Endothelial cell of umbilical vein (primary cell): Measurements from ENCODE around the gene PITPNB. TPM values are rescaled to one million over a fixed set of nuclear protein-coding genes. Genes with fewer than 3 reads are reported as not detected.

ENCODE experiments used
- BruUV-seq: library from RNA; stranded (reverse); fragments of 400-500 nt; replicated peaks from 2 replicates; lab custom pipeline; 2021; lab: Mats Ljungman, UMichigan
- CTCF ChIA-PET: fragments of 300-600, 350-600 bp; sonication (Branson Sonifier 250); formaldehyde crosslinking; loops from one replicate; lab custom pipeline; 2021; ENCODE audit warnings: antibody characterized with exemption, inconsistent platforms; lab: Charles Lee
- POLR2A ChIA-PET: fragments of 300-600, 350-600 bp; sonication (Branson Sonifier 250); formaldehyde crosslinking; loops from one replicate; lab custom pipeline; 2021; ENCODE audit warnings: antibody characterized with exemption, inconsistent platforms; lab: Charles Lee
- DNase-seq: peaks from one replicate; pipeline ENCODE4 v3.0.0-alpha.2; 2011; ENCODE audit warnings: low read depth, low spot score
- FAIRE-seq: peaks from 2 replicates; lab custom pipeline; 2011; peaks lifted over from hg19 to GRCh38; lab: Jason Lieb, UNC
- H2AFZ ChIP-seq: 2 replicates; pipeline ENCODE4 v1.6.0; 2012; ENCODE audit warnings: low read depth, low read length, control low read depth, inconsistent platforms
- H3K27ac ChIP-seq: 2 replicates; pipeline ENCODE4 v1.5.1; 2011; ENCODE audit warnings: low read depth, mild to moderate bottlenecking, control low read depth, low read length, moderate library complexity; ENCODE audit not compliant: insufficient read depth
- H3K27me3 ChIP-seq, 2 experiments: 2 replicates each; pipeline versions ENCODE4 v1.6.0 to v1.6.1; 2011; ENCODE audit warnings: low read length in 2 of 2, mixed read lengths in 1 of 2; ENCODE audit not compliant: control insufficient read depth in 2 of 2, insufficient read depth in 2 of 2
- H3K36me3 ChIP-seq, 2 experiments: 2 replicates in 1 of 2; 3 replicates in 1 of 2; pipeline ENCODE4 v1.5.1; 2011; ENCODE audit warnings: low read length in 2 of 2, mild to moderate bottlenecking in 1 of 2, moderate library complexity in 1 of 2; ENCODE audit not compliant: control insufficient read depth in 2 of 2, insufficient read depth in 2 of 2; ENCODE audit errors: extremely low read depth in 1 of 2
- H3K4me1 ChIP-seq: 3 replicates; pipeline ENCODE4 v1.5.1; 2011; ENCODE audit warnings: mild to moderate bottlenecking, low read length; ENCODE audit not compliant: control insufficient read depth, insufficient read depth; ENCODE audit errors: extremely low read depth
- H3K4me2 ChIP-seq: 2 replicates; pipeline ENCODE4 v1.6.1; 2011; ENCODE audit warnings: low read length, control low read depth, mixed read lengths; ENCODE audit not compliant: insufficient read depth
- H3K4me3 ChIP-seq, 3 experiments: fragments of 200-600 bp in 1 of 3; sonication (generic), shearing (Covaris generic) in 1 of 3; replicated peaks in 1 of 3; 2 replicates each; pipeline ENCODE4 v1.5.1; 2011 to 2016; ENCODE audit warnings: control low read depth in 3 of 3, low read length in 3 of 3, mild to moderate bottlenecking in 2 of 3, inconsistent platforms in 1 of 3, low read depth in 1 of 3, moderate library complexity in 1 of 3; ENCODE audit not compliant: insufficient read depth in 1 of 3
- H3K79me2 ChIP-seq: 2 replicates; pipeline ENCODE4 v1.6.0; 2012; ENCODE audit warnings: low read length, inconsistent platforms; ENCODE audit not compliant: control insufficient read depth, insufficient read depth
- H3K9ac ChIP-seq: replicated peaks from 2 replicates; pipeline ENCODE3; 2011; ENCODE audit warnings: low read length, control low read depth; ENCODE audit not compliant: insufficient read depth; ENCODE audit errors: extremely low read depth
- H3K9me1 ChIP-seq: replicated peaks from 3 replicates; pipeline ENCODE4 v1.6.0; 2011; ENCODE audit warnings: mild to moderate bottlenecking, low read length; ENCODE audit not compliant: control insufficient read depth, insufficient read depth; ENCODE audit errors: extremely low read depth
- H3K9me3 ChIP-seq: replicated peaks from 2 replicates; pipeline ENCODE4 v1.5.1; 2012; ENCODE audit warnings: low read length, inconsistent platforms; ENCODE audit not compliant: control insufficient read depth, insufficient read depth
- H4K20me1 ChIP-seq: replicated peaks from 2 replicates; pipeline ENCODE3; 2011; ENCODE audit warnings: mild to moderate bottlenecking, low read length; ENCODE audit not compliant: control insufficient read depth, insufficient read depth; ENCODE audit errors: extremely low read depth
- EZH2 ChIP-seq: IDR thresholded peaks from 2 replicates; pipeline ENCODE4 v1.6.1; 2012; ENCODE audit warnings: borderline replicate concordance, low read depth, mild to moderate bottlenecking, moderate library complexity, low read length, inconsistent platforms; ENCODE audit not compliant: severe bottlenecking
- FOS ChIP-seq: IDR thresholded peaks from 2 replicates; pipeline ENCODE4 v1.6.1; 2011; ENCODE audit warnings: mild to moderate bottlenecking, low read length, moderate library complexity, borderline replicate concordance; ENCODE audit not compliant: insufficient read depth
- GATA2 ChIP-seq: IDR thresholded peaks from 2 replicates; pipeline ENCODE4 v1.7.0; 2011; ENCODE audit warnings: low read depth, mild to moderate bottlenecking, moderate library complexity, mixed read lengths, low read length; ENCODE audit not compliant: insufficient read length, insufficient read depth
- JUN ChIP-seq: IDR thresholded peaks from 2 replicates; pipeline ENCODE4 v1.6.1; 2011; ENCODE audit warnings: borderline replicate concordance, low read depth; ENCODE audit not compliant: insufficient read length, insufficient read depth
- MYC ChIP-seq: IDR thresholded peaks from one replicate; pipeline ENCODE4 v1.6.1; 2011; ENCODE audit warnings: mild to moderate bottlenecking, low read depth, low read length
- POLR2A ChIP-seq: IDR thresholded peaks from 2 replicates; pipeline ENCODE4 v1.6.1; 2012; ENCODE audit warnings: low read depth, mild to moderate bottlenecking, control low read depth, low read length
- POLR2AphosphoS5 ChIP-seq: IDR thresholded peaks from 2 replicates; pipeline ENCODE4 v1.6.1; 2012; ENCODE audit warnings: low read depth, mild to moderate bottlenecking, control low read depth, low read length, moderate library complexity; ENCODE audit not compliant: insufficient read depth
- dilution Hi-C: fragments of 300-500 bp; cut with MboI; formaldehyde crosslinking; loops from one replicate; pipeline ENCODE4 v1.15.0; 2019; ENCODE audit warnings: low sequenced_read_pairs; ENCODE audit not compliant: extremely low pct_ligation_motif_present
- intact Hi-C: fragments of 100-400 bp; cut with micrococcal nuclease; formaldehyde crosslinking; loops from one replicate; pipeline ENCODE4 v1.10.0; 2022
- polyA plus RNA-seq, 4 experiments: library from polyadenylated mRNA; depleted of rRNA in 3 of 4; stranded (reverse) in 3 of 4; unstranded in 1 of 4; fragments of >200 nt; gene quantifications; 2 replicates each; pipeline versions ENCODE4 v1.2.1 to v1.2.3, GENCODE V29; 2011 to 2012; ENCODE audit warnings: missing spikeins in 1 of 4
- total RNA-seq: library from RNA; stranded (reverse); gene quantifications from 2 replicates; pipeline ENCODE4 v1.2.3, GENCODE V29; 2021
- TF ChIP-seq, protein P1 (sequence below): IDR thresholded peaks from 2 replicates; pipeline ENCODE4 v1.6.1; 2011; ENCODE audit not compliant: insufficient read depth, insufficient read length
- TF ChIP-seq, protein P2 (sequence below), 2 donors: IDR thresholded peaks; 1 replicate in 1 of 2; 2 replicates in 1 of 2; pipeline ENCODE4 v1.5.1; 2011; ENCODE audit warnings: low read length in 2 of 2, mild to moderate bottlenecking in 2 of 2, moderate library complexity in 2 of 2, control low read depth in 1 of 2, inconsistent platforms in 1 of 2, low read depth in 1 of 2; ENCODE audit not compliant: insufficient read depth in 1 of 2; ENCODE audit errors: extremely low read depth in 1 of 2

Gene PITPNB
- total and polyA plus RNA-seq, 2 donors (not counting 3 experiments of a cell fraction or from before 2014, with no cell fraction given), result 29.7 to 108 TPM

DNA sequence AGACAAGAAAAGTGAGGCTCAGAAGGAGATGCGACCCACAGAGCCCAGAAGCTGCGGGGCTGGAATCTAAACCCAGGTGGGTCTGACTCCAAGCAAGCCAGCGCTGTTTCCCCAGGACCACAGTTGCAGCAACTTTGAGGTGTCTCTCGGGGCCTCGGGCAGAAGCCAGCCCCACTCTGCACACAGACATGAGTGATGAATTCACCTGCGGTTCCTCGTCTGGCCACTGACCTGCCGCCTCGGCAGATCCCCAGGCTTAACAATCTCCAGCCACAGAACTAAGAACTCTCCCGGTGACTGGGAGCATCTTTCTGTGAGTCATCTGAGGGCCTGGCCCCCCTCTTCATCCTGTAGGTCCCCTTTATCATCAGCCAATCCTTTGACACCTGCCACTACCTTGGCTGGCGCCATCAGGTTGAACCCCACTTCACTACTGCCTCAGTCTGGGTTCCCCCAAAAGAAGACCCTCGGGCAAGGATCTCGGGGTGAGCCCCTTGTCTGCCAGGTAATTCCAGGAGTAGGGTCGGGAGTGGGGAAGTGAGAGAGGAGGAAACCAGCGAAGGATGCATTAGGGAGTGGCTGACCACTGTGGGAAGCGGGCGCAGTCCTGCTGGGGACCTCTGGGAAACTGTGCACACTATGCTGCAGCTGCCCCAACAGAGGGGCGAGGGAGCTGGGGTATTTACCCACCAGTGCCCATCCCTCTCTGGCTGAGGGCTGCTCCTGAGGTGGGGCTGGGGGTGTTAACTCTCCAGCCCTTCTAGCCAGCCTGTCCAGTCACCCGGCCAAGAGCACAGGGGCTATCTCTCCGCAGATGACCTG lies 84.5 kb downstream of the PITPNB start:
- DNase-seq (no peak), FAIRE-seq (no peak)
- TF ChIP-seq FOS (no peak), POLR2AphosphoS5 (no peak), GATA2 (no peak), POLR2A (no peak), MYC (no peak), JUN (no peak), EZH2 (no peak)
- TF ChIP-seq, protein P1, sequence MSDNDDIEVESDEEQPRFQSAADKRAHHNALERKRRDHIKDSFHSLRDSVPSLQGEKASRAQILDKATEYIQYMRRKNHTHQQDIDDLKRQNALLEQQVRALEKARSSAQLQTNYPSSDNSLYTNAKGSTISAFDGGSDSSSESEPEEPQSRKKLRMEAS, result no peak
- TF ChIP-seq, protein P2, sequence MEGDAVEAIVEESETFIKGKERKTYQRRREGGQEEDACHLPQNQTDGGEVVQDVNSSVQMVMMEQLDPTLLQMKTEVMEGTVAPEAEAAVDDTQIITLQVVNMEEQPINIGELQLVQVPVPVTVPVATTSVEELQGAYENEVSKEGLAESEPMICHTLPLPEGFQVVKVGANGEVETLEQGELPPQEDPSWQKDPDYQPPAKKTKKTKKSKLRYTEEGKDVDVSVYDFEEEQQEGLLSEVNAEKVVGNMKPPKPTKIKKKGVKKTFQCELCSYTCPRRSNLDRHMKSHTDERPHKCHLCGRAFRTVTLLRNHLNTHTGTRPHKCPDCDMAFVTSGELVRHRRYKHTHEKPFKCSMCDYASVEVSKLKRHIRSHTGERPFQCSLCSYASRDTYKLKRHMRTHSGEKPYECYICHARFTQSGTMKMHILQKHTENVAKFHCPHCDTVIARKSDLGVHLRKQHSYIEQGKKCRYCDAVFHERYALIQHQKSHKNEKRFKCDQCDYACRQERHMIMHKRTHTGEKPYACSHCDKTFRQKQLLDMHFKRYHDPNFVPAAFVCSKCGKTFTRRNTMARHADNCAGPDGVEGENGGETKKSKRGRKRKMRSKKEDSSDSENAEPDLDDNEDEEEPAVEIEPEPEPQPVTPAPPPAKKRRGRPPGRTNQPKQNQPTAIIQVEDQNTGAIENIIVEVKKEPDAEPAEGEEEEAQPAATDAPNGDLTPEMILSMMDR (IDR thresholded peaks at IDR 0.05; ENCODE audit: extremely low read depth in 1 of 2, insufficient read depth in 1 of 2, low read depth in 1 of 2, low read length in 2 of 2), result no peak
- H3K9ac ChIP-seq, result no peak overlapping the region
- no peaks in the 10 kb centered on the region for H3K9me3 ChIP-seq
- H3K27ac ChIP-seq, result no peak overlapping the region
- no peaks in the 10 kb centered on the region for H3K36me3 ChIP-seq
- H3K79me2 ChIP-seq, result no peaks in the 10 kb centered on the region
- no peaks in the 10 kb centered on the region for H4K20me1 ChIP-seq
- no peaks in the 10 kb centered on the region for H3K9me1 ChIP-seq
- ChIA-PET CTCF (no interaction called here), POLR2A (no interaction called here)
- H3K4me3 ChIP-seq, result no peak overlapping the region
- dilution Hi-C loops, result no loop called here
- no peaks in the 10 kb centered on the region for H3K4me1 ChIP-seq
- H3K4me2 ChIP-seq, result no peak overlapping the region
- intact Hi-C loops, result no loop called here
- no TSS peak for BruUV-seq
- no peak overlapping the region for H2AFZ ChIP-seq
- no peaks in the 10 kb centered on the region for H3K27me3 ChIP-seq
